ENCODE measurements around the gene PPM1B.
"Not testable (repeated sequence)": the region's sequence is repeated elsewhere in the genome, so short reads cannot be mapped to it uniquely, and the experiment has no call there.

Gene PPM1B

GRCh38 chr2:44255704-44256103 lies 87.0 kb downstream of the PPM1B start:
- not testable (repeated sequence) for DNase-seq (ENCODE audit: low read depth)

GRCh38 chr2:44257802-44258201 lies 89.1 kb downstream of the PPM1B start:
- DNase-seq (ENCODE audit: low read depth): not testable (repeated sequence)

- no peak for DNase-seq (ENCODE audit: low read depth)
Observed at GRCh38 chr2:44267269-44267795, 98.7 kb downstream of the PPM1B start.

GRCh38 chr2:44267796-44268648 lies 99.3 kb downstream of the PPM1B start:
- DNase-seq (ENCODE audit: low read depth): no peak

DNA sequence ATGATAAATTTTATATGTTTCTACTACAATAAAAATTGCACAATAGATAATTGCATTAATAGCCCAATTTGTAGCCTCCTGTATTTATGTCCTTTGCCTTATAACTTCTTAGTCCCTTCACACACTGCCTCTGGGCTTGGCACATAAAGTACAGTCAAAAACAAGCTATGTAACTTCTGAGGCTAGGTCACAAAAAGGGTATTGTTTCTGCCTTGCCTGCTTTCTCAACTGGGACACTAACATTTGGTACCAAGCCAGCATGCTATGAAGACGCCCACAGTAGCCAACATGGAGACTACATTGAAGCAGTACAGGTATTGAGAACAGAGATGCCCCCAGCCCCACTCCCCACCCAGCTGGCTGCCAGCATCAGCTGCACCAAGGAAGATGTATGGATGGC lies 101.2 kb downstream of the PPM1B start:
- DNase-seq (ENCODE audit: low read depth): no peak

GRCh38 chr2:44271296-44271695 lies 102.6 kb downstream of the PPM1B start:
- DNase-seq (ENCODE audit: low read depth): no peak

DNA sequence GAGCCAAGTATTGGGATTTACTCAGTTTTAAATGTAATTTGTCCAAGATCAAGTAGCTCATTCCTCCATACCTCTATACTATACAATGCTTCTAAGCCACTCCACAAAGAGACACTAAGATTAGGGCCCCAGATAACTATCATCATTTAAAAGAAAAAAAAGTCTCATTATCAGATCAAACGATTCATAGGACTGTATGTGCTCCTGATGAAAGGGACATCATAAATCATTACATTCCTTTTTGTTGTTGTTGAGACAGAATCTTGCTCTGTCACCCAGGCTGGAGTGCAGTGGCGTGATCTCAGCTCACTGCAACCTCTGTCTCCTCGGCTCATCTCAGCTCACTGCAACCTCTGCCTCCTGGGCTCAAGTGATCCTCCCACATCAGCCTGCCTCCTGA lies 104.4 kb downstream of the PPM1B start:
- DNase-seq (ENCODE audit: low read depth): no peak

GRCh38 chr2:44273596-44273995 lies 104.9 kb downstream of the PPM1B start:
- no peak for DNase-seq (ENCODE audit: low read depth)

- no peak for DNase-seq (ENCODE audit: low read depth)
Observed at GRCh38 chr2:44275927-44276303, 107.2 kb downstream of the PPM1B start.

GRCh38 chr2:44277541-44277940 lies 108.9 kb downstream of the PPM1B start:
- no peak for DNase-seq (ENCODE audit: low read depth)

GRCh38 chr2:44280869-44281268 lies 112.2 kb downstream of the PPM1B start:
- DNase-seq (ENCODE audit: low read depth): no peak
